Colonic mucosa (tissue), 4 donors: ENCODE measurements around the gene PATJ. TPM values are rescaled to one million over a fixed set of nuclear protein-coding genes. Genes with fewer than 3 reads are reported as not detected.

Experiments
- DNase-seq: peaks from one replicate; pipeline ENCODE4 v3.0.0-alpha.2; 2020
- H3K27ac ChIP-seq: fragments of 200-600 bp; one replicate; pipeline ENCODE4 v1.8.0; 2021
- H3K27me3 ChIP-seq: fragments of 200-600 bp; one replicate; pipeline ENCODE4 v1.8.0; 2021
- H3K36me3 ChIP-seq: fragments of 200-600 bp; one replicate; pipeline ENCODE4 v1.8.0; 2021
- H3K4me1 ChIP-seq: fragments of 200-600 bp; one replicate; pipeline ENCODE4 v1.8.0; 2021; ENCODE audit warnings: mild to moderate bottlenecking
- H3K4me3 ChIP-seq: fragments of 200-600 bp; one replicate; pipeline ENCODE4 v1.8.0; 2021
- H3K9ac ChIP-seq, 2 donors: one replicate each; pipeline ENCODE4 v1.7.0; 2013; ENCODE audit warnings: control low read depth in 2 of 2, low read depth in 2 of 2, low read length in 2 of 2
- H3K9me3 ChIP-seq: fragments of 200-600 bp; one replicate; pipeline ENCODE4 v1.8.0; 2021
- CTCF ChIP-seq: fragments of 200-600 bp; IDR thresholded peaks from one replicate; pipeline ENCODE4 v1.8.0; 2022; ENCODE audit warnings: antibody characterized with exemption, mild to moderate bottlenecking
- intact Hi-C: fragments of 100-400 bp; cut with DNase I; formaldehyde crosslinking; loops from one replicate; pipeline ENCODE4 v1.14.1; 2022
- total RNA-seq, 2 donors: library from RNA; stranded (reverse); fragmentation: NEBNext Ultra II Directional in 1 of 2; extraction: Animal tissue kit (Norgen Biotek cat#: 25700) in 1 of 2; gene quantifications; one replicate each; pipeline ENCODE4 v1.2.1, GENCODE V29; 2021
- donor health status: healthy.
- donor health status: DM: no; HTN: no; CAD: no.
- donor health status: DM: no; HTN: no; CAD: no.

The PATJ gene
- total RNA-seq, 2 donors from 2014 or later, result 65.6 to 69.0 TPM

- intact Hi-C loops, result no loop called here
- no peak for DNase-seq
- H3K9ac ChIP-seq, result no peak overlapping the region
- no peaks in the 10 kb centered on the region for H3K4me1 ChIP-seq
- no peaks in the 10 kb centered on the region for H3K36me3 ChIP-seq
- no peaks in the 10 kb centered on the region for H3K27me3 ChIP-seq
- H3K9me3 ChIP-seq, result no peaks in the 10 kb centered on the region
- H3K27ac ChIP-seq, result no peak overlapping the region
- TF ChIP-seq CTCF, result no peak
- no peak overlapping the region for H3K4me3 ChIP-seq
Observed at GRCh38 chr1:61914823-61915482, 172.7 kb downstream of the PATJ start.

- intact Hi-C loops, result no loop called here
Observed at GRCh38 chr1:61921435-61921834, 179.2 kb downstream of the PATJ start.

GRCh38 chr1:61922950-61923480, 180.7 kb downstream of the PATJ start:
- Histone ChIP-seq H3K9ac (no peak overlapping the region), H3K4me1 (no peaks in the 10 kb centered on the region), H3K9me3 (no peaks in the 10 kb centered on the region), H3K27ac (no peak overlapping the region), H3K4me3 (no peak overlapping the region), H3K36me3 (no peaks in the 10 kb centered on the region), H3K27me3 (no peaks in the 10 kb centered on the region)
- intact Hi-C loops, result no loop called here
- no peak for TF ChIP-seq CTCF
- no peak for DNase-seq

More at GRCh38 chr1:61921435-61921834, 179.2 kb downstream of the PATJ start:
- Histone ChIP-seq H3K9ac (no peak overlapping the region), H3K4me3 (no peak overlapping the region), H3K4me1 (no peaks in the 10 kb centered on the region), H3K9me3 (no peaks in the 10 kb centered on the region), H3K27ac (no peak overlapping the region), H3K27me3 (no peaks in the 10 kb centered on the region), H3K36me3 (no peaks in the 10 kb centered on the region)
- no peak for TF ChIP-seq CTCF
- DNase-seq, result no peak

- no peak for DNase-seq
- no peaks in the 10 kb centered on the region for H3K36me3 ChIP-seq
- no peaks in the 10 kb centered on the region for H3K9me3 ChIP-seq
- H3K4me1 ChIP-seq, result no peaks in the 10 kb centered on the region
- intact Hi-C loops, result no loop called here
- H3K27me3 ChIP-seq, result no peaks in the 10 kb centered on the region
- H3K27ac ChIP-seq, result no peak overlapping the region
- TF ChIP-seq CTCF, result no peak
- H3K4me3 ChIP-seq, result no peak overlapping the region
- no peak overlapping the region for H3K9ac ChIP-seq
Observed at GRCh38 chr1:61925591-61926298, 183.5 kb downstream of the PATJ start.

GRCh38 chr1:61926597-61926996, 184.3 kb downstream of the PATJ start:
- H3K4me3 ChIP-seq, result no peak overlapping the region
- no peaks in the 10 kb centered on the region for H3K9me3 ChIP-seq
- intact Hi-C loops, result no loop called here
- H3K27ac ChIP-seq, result no peak overlapping the region
- no peak overlapping the region for H3K9ac ChIP-seq
- no peaks in the 10 kb centered on the region for H3K27me3 ChIP-seq
- TF ChIP-seq CTCF, result no peak
- no peaks in the 10 kb centered on the region for H3K36me3 ChIP-seq
- no peak for DNase-seq
- no peaks in the 10 kb centered on the region for H3K4me1 ChIP-seq
